Tibial nerve (tissue), 4 donors: ENCODE measurements around the gene TMEM129. TPM values are rescaled to one million over a fixed set of nuclear protein-coding genes. Genes with fewer than 3 reads are reported as not detected.

Experiments
- DNase-seq, 2 donors: peaks; one replicate each; pipeline ENCODE4 v3.0.0-alpha.2; 2019; ENCODE audit warnings: low spot score in 2 of 2
- H3K27ac ChIP-seq, 4 donors: fragments of 200-600 bp; sonication (generic) in 3 of 4; one replicate each; pipeline ENCODE4 v1.5.1; 2017 to 2019; ENCODE audit warnings: mild to moderate bottlenecking in 1 of 4
- H3K27me3 ChIP-seq, 2 donors: fragments of 200-600 bp; sonication (generic) in 1 of 2; one replicate each; pipeline versions ENCODE4 v1.5.1 to v1.6.0; 2017 to 2019
- H3K36me3 ChIP-seq, 3 donors: fragments of 200-600 bp; sonication (generic); one replicate each; pipeline ENCODE4 v1.5.1; 2018 to 2019
- H3K4me1 ChIP-seq, 4 donors: fragments of 200-600 bp; sonication (generic) in 3 of 4; one replicate each; pipeline ENCODE4 v1.5.1; 2017 to 2019
- H3K4me3 ChIP-seq, 4 donors: fragments of 200-600 bp; sonication (generic) in 3 of 4; one replicate each; pipeline ENCODE4 v1.5.1; 2017 to 2019; ENCODE audit warnings: mild to moderate bottlenecking in 1 of 4, moderate library complexity in 1 of 4
- H3K9me3 ChIP-seq, 4 donors: fragments of 200-600 bp; sonication (generic) in 3 of 4; one replicate each; pipeline ENCODE4 v1.5.1; 2017 to 2019
- EP300 ChIP-seq, 2 donors: sonication (generic); formaldehyde crosslinking; IDR thresholded peaks; one replicate each; pipeline ENCODE4 v1.6.1; 2017; ENCODE audit warnings: antibody characterized with exemption in 2 of 2, mild to moderate bottlenecking in 1 of 2
- POLR2A ChIP-seq, 2 donors: fragments of 450-650 bp; IDR thresholded peaks; one replicate each; pipeline ENCODE4 v1.6.1; 2017; ENCODE audit warnings: antibody characterized with exemption in 2 of 2, mild to moderate bottlenecking in 2 of 2, moderate library complexity in 2 of 2
- WGBS, 2 donors: methylation state at CpG; one replicate each; pipeline ENCODE4 v1.1.5; 2018; 5-methylcytosine and 5-hydroxymethylcytosine counted together
- total RNA-seq, 4 donors: library from RNA; depleted of rRNA; stranded (reverse); fragments of >200 nt; gene quantifications; one replicate each; pipeline ENCODE4 v1.1.0, GENCODE V29; 2016
- TF ChIP-seq, protein P1 (sequence below), 5 experiments: fragments of 200-600 bp in 3 of 5; fragments of 450-650 bp in 2 of 5; sonication (generic) in 3 of 5; IDR thresholded peaks; one replicate each; pipeline ENCODE4 v1.5.1; 2016 to 2019; ENCODE audit warnings: antibody characterized with exemption in 5 of 5, mild to moderate bottlenecking in 3 of 5, moderate library complexity in 2 of 5

Gene TMEM129
- total RNA-seq, 4 donors from 2014 or later: 60.1 to 88.5 (median 82.2) TPM

DNA sequence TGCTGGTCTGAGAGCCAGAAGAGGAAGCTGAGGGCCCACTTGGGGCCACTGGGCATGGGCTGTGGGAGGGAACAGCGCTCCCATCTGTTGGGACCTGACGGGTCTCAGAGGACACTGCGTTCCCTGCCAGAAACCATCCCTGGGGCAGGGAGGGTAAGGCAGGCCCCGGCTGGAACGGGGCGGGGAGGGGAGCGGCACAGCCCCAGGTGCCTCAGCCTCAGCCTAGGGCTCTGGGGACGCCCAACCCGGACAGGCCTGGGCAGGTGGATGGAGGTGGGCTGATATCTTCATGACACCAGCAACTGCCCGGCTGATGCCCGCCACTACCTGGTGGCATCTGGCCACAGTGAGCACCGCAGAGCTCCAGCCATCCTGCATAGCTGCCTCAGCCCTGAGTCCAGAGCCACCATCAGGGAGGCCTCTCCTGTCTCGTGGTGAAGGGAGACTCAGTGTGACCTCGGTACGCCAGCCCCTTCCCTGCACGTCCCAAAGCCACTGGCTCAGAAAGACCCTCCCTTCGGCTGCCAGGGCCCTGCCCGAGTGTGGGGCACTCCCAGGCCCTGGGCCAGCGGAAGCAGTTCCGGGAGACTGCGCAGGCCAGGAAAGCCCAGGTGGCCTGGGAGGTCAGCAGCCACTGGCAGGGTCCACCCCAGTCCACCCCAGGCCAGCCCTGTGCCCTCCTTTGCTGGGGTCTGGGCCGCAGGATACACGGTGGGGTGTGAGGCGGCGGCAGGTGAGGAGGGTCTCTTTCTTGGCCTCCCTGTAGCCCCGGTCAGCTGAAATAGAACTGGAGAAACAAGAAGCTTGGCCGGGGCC is 37.4 kb upstream of the TMEM129 start:
- no peak overlapping the region for H3K4me3 ChIP-seq
- 84 to 88% methylated on average over 17 to 20 of the region's 27 CpGs for WGBS, 2 donors

DNA sequence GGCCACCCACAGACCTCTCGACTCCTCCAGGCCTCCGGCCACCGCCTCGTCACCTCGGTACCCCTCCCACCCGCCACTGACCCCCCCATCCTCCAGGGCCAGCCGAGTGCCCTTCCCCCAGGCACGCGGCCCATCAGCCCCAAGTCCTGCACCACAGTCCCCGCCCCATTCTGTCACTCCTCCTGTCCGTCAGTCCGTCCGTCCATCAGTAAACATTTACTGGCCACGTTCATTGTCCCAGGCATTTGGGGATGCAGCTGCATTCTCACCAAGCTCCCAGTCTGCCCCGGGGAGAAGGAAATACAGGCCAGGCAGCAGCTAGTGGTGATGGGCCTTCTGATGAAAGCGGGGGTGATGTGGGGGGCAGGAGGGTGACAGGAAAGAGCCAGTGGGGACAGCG is 36.7 kb upstream of the TMEM129 start:
- H3K4me1 ChIP-seq: peaks cover 0 to 12% (median 3%) of the 10 kb centered on the region in 4 donors
- H3K36me3 ChIP-seq: no peaks in the 10 kb centered on the region
- no peak for DNase-seq
- no peak overlapping the region for H3K27ac ChIP-seq
- WGBS, 2 donors: 53 to 59% methylated on average over 16 to 17 of the region's 17 CpGs
- TF ChIP-seq EP300 (IDR thresholded peaks at IDR 0.05): no peak
- TF ChIP-seq, protein P1, sequence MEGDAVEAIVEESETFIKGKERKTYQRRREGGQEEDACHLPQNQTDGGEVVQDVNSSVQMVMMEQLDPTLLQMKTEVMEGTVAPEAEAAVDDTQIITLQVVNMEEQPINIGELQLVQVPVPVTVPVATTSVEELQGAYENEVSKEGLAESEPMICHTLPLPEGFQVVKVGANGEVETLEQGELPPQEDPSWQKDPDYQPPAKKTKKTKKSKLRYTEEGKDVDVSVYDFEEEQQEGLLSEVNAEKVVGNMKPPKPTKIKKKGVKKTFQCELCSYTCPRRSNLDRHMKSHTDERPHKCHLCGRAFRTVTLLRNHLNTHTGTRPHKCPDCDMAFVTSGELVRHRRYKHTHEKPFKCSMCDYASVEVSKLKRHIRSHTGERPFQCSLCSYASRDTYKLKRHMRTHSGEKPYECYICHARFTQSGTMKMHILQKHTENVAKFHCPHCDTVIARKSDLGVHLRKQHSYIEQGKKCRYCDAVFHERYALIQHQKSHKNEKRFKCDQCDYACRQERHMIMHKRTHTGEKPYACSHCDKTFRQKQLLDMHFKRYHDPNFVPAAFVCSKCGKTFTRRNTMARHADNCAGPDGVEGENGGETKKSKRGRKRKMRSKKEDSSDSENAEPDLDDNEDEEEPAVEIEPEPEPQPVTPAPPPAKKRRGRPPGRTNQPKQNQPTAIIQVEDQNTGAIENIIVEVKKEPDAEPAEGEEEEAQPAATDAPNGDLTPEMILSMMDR (IDR thresholded peaks at IDR 0.05): no peak
- TF ChIP-seq POLR2A (IDR thresholded peaks at IDR 0.05): no peak
- H3K4me3 ChIP-seq: no peak overlapping the region
- peaks cover 0 to 9% of the 10 kb centered on the region in 2 donors for H3K27me3 ChIP-seq
- H3K9me3 ChIP-seq: no peaks in the 10 kb centered on the region

More for the DNA sequence above, 37.4 kb upstream of the TMEM129 start:
- no peaks in the 10 kb centered on the region for H3K9me3 ChIP-seq
- no peak for DNase-seq
- H3K27ac ChIP-seq: no peak overlapping the region
- peaks cover 0 to 16% (median 8%) of the 10 kb centered on the region in 4 donors for H3K4me1 ChIP-seq
- TF ChIP-seq EP300 (IDR thresholded peaks at IDR 0.05): no peak
- TF ChIP-seq POLR2A (IDR thresholded peaks at IDR 0.05): no peak
- TF ChIP-seq, protein P1 (IDR thresholded peaks at IDR 0.05): no peak
- H3K36me3 ChIP-seq: no peaks in the 10 kb centered on the region
- peaks cover 0 to 15% of the 10 kb centered on the region in 2 donors for H3K27me3 ChIP-seq

DNA sequence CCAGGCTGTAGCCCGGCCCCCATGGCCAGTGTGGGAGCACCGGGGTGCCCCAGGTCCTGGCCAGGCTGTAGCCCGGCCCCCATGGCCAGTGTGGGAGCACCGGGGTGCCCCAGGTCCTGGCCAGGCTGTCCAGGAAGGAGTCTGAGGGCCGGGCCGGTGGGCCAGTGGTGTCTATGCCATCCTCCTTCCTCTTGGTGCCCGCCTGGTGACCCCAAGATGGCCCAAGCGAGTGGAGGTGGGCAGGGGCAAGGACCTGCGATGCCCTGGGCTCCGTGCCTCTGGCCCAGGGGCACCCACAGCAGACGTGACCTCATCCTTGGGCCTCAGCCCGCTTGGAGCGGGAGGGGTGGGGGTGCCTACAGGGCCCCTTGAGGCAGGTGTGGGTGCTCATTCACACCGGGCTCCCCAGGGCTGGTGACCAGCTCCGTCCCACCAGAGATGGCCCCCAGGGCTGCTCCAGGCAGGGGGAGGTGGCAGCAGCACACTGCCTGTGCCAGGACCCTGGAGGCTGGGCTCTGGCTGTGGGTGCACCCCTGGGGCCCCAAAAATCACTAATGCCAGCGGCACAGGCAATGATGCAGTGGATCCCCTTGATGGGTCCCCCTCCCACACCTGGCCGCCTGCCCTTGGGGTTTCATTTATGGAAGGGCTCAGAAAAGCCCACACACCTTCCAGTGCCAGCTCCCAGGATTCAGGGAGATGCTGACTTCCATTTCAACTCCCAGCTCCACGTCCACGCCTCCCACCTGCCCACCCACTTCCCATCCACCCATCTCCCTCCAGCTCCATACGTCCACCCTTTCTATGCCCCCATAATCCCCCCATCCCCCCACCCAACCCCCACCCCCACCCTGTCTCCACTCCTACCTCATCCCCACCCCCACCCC is 36.0 kb upstream of the TMEM129 start:
- Histone ChIP-seq H3K9me3 (no peaks in the 10 kb centered on the region), H3K4me1 (peaks cover 0 to 19% (median 10%) of the 10 kb centered on the region in 4 donors), H3K27me3 (peaks cover 0 to 2% of the 10 kb centered on the region in 2 donors), H3K36me3 (no peaks in the 10 kb centered on the region), H3K27ac (no peak overlapping the region), H3K4me3 (no peak overlapping the region)
- WGBS, 2 donors: 81 to 82% methylated on average over 9 to 11 of the region's 20 CpGs
- DNase-seq: no peak
- TF ChIP-seq POLR2A (IDR thresholded peaks at IDR 0.05): no peak
- TF ChIP-seq EP300 (IDR thresholded peaks at IDR 0.05): no peak
- TF ChIP-seq, protein P1 (IDR thresholded peaks at IDR 0.05): no peak

DNA sequence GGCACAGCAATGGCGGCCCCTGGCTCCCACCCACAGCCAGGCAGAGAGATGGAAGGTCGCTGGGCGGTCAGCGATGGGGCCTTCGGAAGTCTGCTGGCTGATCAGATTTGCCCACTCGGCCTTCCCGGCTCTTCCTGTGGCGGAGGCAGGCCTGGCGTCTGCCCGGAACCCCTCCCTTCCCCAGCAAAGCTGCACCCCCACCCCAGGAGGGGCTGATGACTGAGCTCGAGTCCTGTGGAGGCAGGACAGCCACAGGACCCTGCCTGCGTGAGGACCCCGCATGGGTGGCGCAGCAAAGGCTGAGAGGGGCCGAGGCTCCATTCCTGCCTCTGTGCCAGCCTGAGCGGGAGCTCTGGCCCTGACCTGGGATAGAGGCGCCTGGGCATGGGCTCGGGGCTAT is 35.0 kb upstream of the TMEM129 start:
- no peaks in the 10 kb centered on the region for H3K9me3 ChIP-seq
- no peak for DNase-seq
- no peak overlapping the region for H3K4me3 ChIP-seq
- TF ChIP-seq, protein P1 (IDR thresholded peaks at IDR 0.05): no peak
- no peak for TF ChIP-seq POLR2A (IDR thresholded peaks at IDR 0.05)
- no peak for TF ChIP-seq EP300 (IDR thresholded peaks at IDR 0.05)
- H3K36me3 ChIP-seq: no peaks in the 10 kb centered on the region
- WGBS, 2 donors: 72 to 77% methylated on average over 10 to 16 of the region's 18 CpGs
- no peaks in the 10 kb centered on the region for H3K27me3 ChIP-seq
- peaks cover 0 to 22% (median 11%) of the 10 kb centered on the region in 4 donors for H3K4me1 ChIP-seq
- no peak overlapping the region for H3K27ac ChIP-seq
